ENCODE data around the gene L1TD1.
"Not testable (repeated sequence)": the region's sequence is repeated elsewhere in the genome, so short reads cannot be mapped to it uniquely, and the experiment has no call there.

Gene L1TD1

GRCh38 chr1:62235576-62235975 is 40.9 kb downstream of the L1TD1 start:
- DNase-seq = no peak

- DNase-seq = no peak
These were observed 42.7 kb downstream of the L1TD1 start for GRCh38 chr1:62237361-62237760.

- no peak for DNase-seq
These were observed 43.3 kb downstream of the L1TD1 start for GRCh38 chr1:62237950-62238374.

- no peak for DNase-seq
These were observed 43.9 kb downstream of the L1TD1 start for GRCh38 chr1:62238507-62238906.

- DNase-seq = not testable (repeated sequence)
These were observed 45.2 kb downstream of the L1TD1 start for GRCh38 chr1:62239652-62240403.

- no peak for DNase-seq
These were observed 46.2 kb downstream of the L1TD1 start for GRCh38 chr1:62240651-62241370.

GRCh38 chr1:62241371-62242131 is 46.9 kb downstream of the L1TD1 start:
- peak in 1 of 3 experiments; percentile 17 for DNase-seq

GRCh38 chr1:62244380-62244779 is 49.7 kb downstream of the L1TD1 start:
- not testable (repeated sequence) for DNase-seq

- no peak for DNase-seq
These were observed 50.6 kb downstream of the L1TD1 start for GRCh38 chr1:62245201-62245600.

- DNase-seq = peak; percentile 24 to 73 (median 45)
These were observed 52.9 kb downstream of the L1TD1 start for GRCh38 chr1:62247391-62248168.

GRCh38 chr1:62250126-62250726 is 55.6 kb downstream of the L1TD1 start:
- no peak for DNase-seq

GRCh38 chr1:62259551-62259950 is 64.9 kb downstream of the L1TD1 start:
- DNase-seq = no peak

- DNase-seq = no peak
These were observed 66.0 kb downstream of the L1TD1 start for GRCh38 chr1:62260688-62261087.

Measured in NCI-H1417 (cell line).